HG03025 (cell line): ENCODE measurements around the gene PLEKHM1.
"Not testable (repeated sequence)": the region's sequence is repeated elsewhere in the genome, so short reads cannot be mapped to it uniquely, and the experiment has no call there.

Experiments used
- ATAC-seq: cut with Tn5 transposase; IDR thresholded peaks from one replicate; pipeline ENCODE4 v1.9.1; 2021; ENCODE audit warnings: mild to moderate bottlenecking, moderate library complexity; ENCODE audit not compliant: unreplicated experiment, low FRiP score

Gene PLEKHM1

GRCh38 chr17:45444301-45444700 lies 46.2 kb downstream of the PLEKHM1 start:
- not testable (repeated sequence) for ATAC-seq

- not testable (repeated sequence) for ATAC-seq
Observed at GRCh38 chr17:45443371-45444260, 46.9 kb downstream of the PLEKHM1 start.

- ATAC-seq: no peak
Observed at GRCh38 chr17:45441526-45442310, 48.8 kb downstream of the PLEKHM1 start.

GRCh38 chr17:45440839-45441515 lies 49.5 kb downstream of the PLEKHM1 start:
- ATAC-seq: peak; percentile 47

- ATAC-seq: no peak
Observed at GRCh38 chr17:45440161-45440778, 50.3 kb downstream of the PLEKHM1 start.

- no peak for ATAC-seq
Observed at GRCh38 chr17:45438931-45439610, 51.5 kb downstream of the PLEKHM1 start.

- ATAC-seq: no peak
Observed at GRCh38 chr17:45437465-45438283, 52.8 kb downstream of the PLEKHM1 start.

- ATAC-seq: no peak
Observed at GRCh38 chr17:45436625-45437464, 53.7 kb downstream of the PLEKHM1 start.

GRCh38 chr17:45436161-45436560 lies 54.4 kb downstream of the PLEKHM1 start:
- ATAC-seq: no peak

GRCh38 chr17:45435481-45435880 lies 55.0 kb downstream of the PLEKHM1 start:
- ATAC-seq: no peak

GRCh38 chr17:45433159-45433535 lies 57.4 kb downstream of the PLEKHM1 start:
- no peak for ATAC-seq

- no peak for ATAC-seq
Observed at GRCh38 chr17:45432405-45433158, 57.9 kb downstream of the PLEKHM1 start, which contains the start of gene ARHGAP27. TSS of gene ARHGAP27 (minus strand) at chr17:45432870. CDS start at chr17:45430279, 2,591 bp downstream.

- peak; percentile 46 for ATAC-seq
Observed at GRCh38 chr17:45431531-45432404, 58.8 kb downstream of the PLEKHM1 start.

- ATAC-seq: no peak
Observed at GRCh38 chr17:45430738-45431530, 59.6 kb downstream of the PLEKHM1 start.

- ATAC-seq: no peak
Observed at GRCh38 chr17:45430006-45430737, 60.3 kb downstream of the PLEKHM1 start.
